H1 (cell line): ENCODE results near the gene STK11IP. TPM values are rescaled to one million over a fixed set of nuclear protein-coding genes. Genes with fewer than 3 reads are reported as not detected.

ENCODE experiments used
- CTCF ChIA-PET: fragments of 300-600 bp; sonication (Branson Sonifier 250); formaldehyde crosslinking; loops from one replicate; lab custom pipeline; 2021; ENCODE audit not compliant: partially characterized antibody; lab: Charles Lee
- POLR2A ChIA-PET: fragments of 300-600 bp; sonication (Branson Sonifier 250); formaldehyde crosslinking; loops from one replicate; lab custom pipeline; 2021; ENCODE audit warnings: inconsistent platforms; ENCODE audit not compliant: partially characterized antibody; lab: Charles Lee
- DNase-seq, 2 experiments: peaks; one replicate each; pipeline versions ENCODE4 v3.0.0 to v3.0.0-alpha.2; 2010 to 2022; ENCODE audit warnings: low spot score in 2 of 2, low read depth in 1 of 2, mixed read lengths in 1 of 2
- FAIRE-seq: peaks from 2 replicates; lab custom pipeline; 2011; peaks lifted over from hg19 to GRCh38; lab: Jason Lieb, UNC
- H2AFZ ChIP-seq: 2 replicates; pipeline ENCODE4 v1.8.1; 2012; ENCODE audit warnings: low read length, inconsistent platforms
- H2AK5ac ChIP-seq: 2 replicates; pipeline ENCODE4 v1.6.1; 2013; ENCODE audit warnings: low read depth, low read length
- H2BK120ac ChIP-seq: replicated peaks from 2 replicates; pipeline ENCODE3; 2013; ENCODE audit warnings: low read depth, low read length, inconsistent platforms
- H2BK12ac ChIP-seq: 2 replicates; pipeline ENCODE4 v1.6.1; 2013; ENCODE audit warnings: low read depth, low read length
- H2BK15ac ChIP-seq: 2 replicates; pipeline ENCODE4 v1.6.1; 2013; ENCODE audit warnings: low read length
- H2BK20ac ChIP-seq: 2 replicates; pipeline ENCODE4 v1.6.1; 2013; ENCODE audit warnings: low read length
- H2BK5ac ChIP-seq: 2 replicates; pipeline ENCODE4 v1.6.1; 2013; ENCODE audit warnings: low read depth, low read length
- H3K14ac ChIP-seq: 2 replicates; pipeline ENCODE4 v1.6.1; 2013; ENCODE audit warnings: inconsistent platforms; ENCODE audit not compliant: insufficient read length
- H3K18ac ChIP-seq: 2 replicates; pipeline ENCODE4 v1.6.1; 2013; ENCODE audit warnings: low read length; ENCODE audit errors: extremely low read depth
- H3K23ac ChIP-seq: 2 replicates; pipeline ENCODE4 v1.6.1; 2013; ENCODE audit warnings: inconsistent platforms; ENCODE audit not compliant: insufficient read length
- H3K23me2 ChIP-seq: 2 replicates; pipeline ENCODE4 v1.6.1; 2013; ENCODE audit warnings: low read depth, low read length
- H3K27ac ChIP-seq: 2 replicates; pipeline ENCODE4 v1.6.1; 2011; ENCODE audit warnings: low read depth, low read length, inconsistent platforms
- H3K27me3 ChIP-seq, 4 experiments: replicated peaks in 1 of 4; 1 replicate in 1 of 4; 2 replicates in 3 of 4; pipeline versions ENCODE4 v1.6.1 to v1.8.1; 2011 to 2013; ENCODE audit warnings: low read length in 3 of 4, mild to moderate bottlenecking in 3 of 4, inconsistent platforms in 2 of 4, mixed read lengths in 2 of 4, moderate library complexity in 1 of 4; ENCODE audit not compliant: control insufficient read depth in 3 of 4, insufficient read depth in 3 of 4; ENCODE audit errors: extremely low read depth in 1 of 4
- H3K36me3 ChIP-seq, 4 experiments: 2 replicates each; pipeline versions ENCODE4 v1.6.1 to v1.8.1; 2011 to 2013; ENCODE audit warnings: mild to moderate bottlenecking in 4 of 4, low read length in 3 of 4, moderate library complexity in 2 of 4, control low read depth in 1 of 4, inconsistent platforms in 1 of 4; ENCODE audit not compliant: insufficient read depth in 4 of 4, control insufficient read depth in 2 of 4
- H3K4ac ChIP-seq: replicated peaks from 2 replicates; pipeline ENCODE3; 2013; ENCODE audit warnings: low read length, low read depth, mixed read lengths, inconsistent platforms; ENCODE audit not compliant: insufficient read length
- H3K4me1 ChIP-seq, 4 experiments: replicated peaks in 1 of 4; 1 replicate in 1 of 4; 2 replicates in 3 of 4; pipeline versions ENCODE4 v1.6.1 to v1.8.1; 2011 to 2013; ENCODE audit warnings: low read length in 3 of 4, inconsistent platforms in 2 of 4, mixed read lengths in 1 of 4; ENCODE audit not compliant: insufficient read depth in 4 of 4, control insufficient read depth in 3 of 4
- H3K4me2 ChIP-seq, 2 experiments: 2 replicates each; pipeline versions ENCODE4 v1.6.1 to v1.8.1; 2011 to 2013; ENCODE audit warnings: low read depth in 2 of 2, low read length in 2 of 2, control low read depth in 1 of 2, inconsistent platforms in 1 of 2, mild to moderate bottlenecking in 1 of 2; ENCODE audit not compliant: insufficient read depth in 1 of 2
- H3K4me3 ChIP-seq, 4 experiments: fragments of 200-600, 300-600 bp in 1 of 4; sonication (generic), shearing (Covaris generic), sonication (Bioruptor Twin) in 1 of 4; 2 replicates each; pipeline versions ENCODE4 v1.5.1 to v1.8.1; 2011 to 2016; ENCODE audit warnings: low read length in 4 of 4, low read depth in 3 of 4, control low read depth in 2 of 4, inconsistent platforms in 2 of 4, mild to moderate bottlenecking in 2 of 4, mixed read lengths in 1 of 4, moderate library complexity in 1 of 4; ENCODE audit not compliant: insufficient read depth in 2 of 4; ENCODE audit errors: extremely low read depth in 1 of 4
- H3K56ac ChIP-seq: replicated peaks from 2 replicates; pipeline ENCODE3; 2013; ENCODE audit warnings: low read depth, mild to moderate bottlenecking, mixed read lengths, low read length, inconsistent platforms; ENCODE audit not compliant: insufficient read length
- H3K79me1 ChIP-seq: 2 replicates; pipeline ENCODE4 v1.6.1; 2013; ENCODE audit warnings: low read depth, low read length, control low read depth
- H3K79me2 ChIP-seq, 2 experiments: 2 replicates each; pipeline versions ENCODE4 v1.6.1 to v1.8.1; 2012 to 2013; ENCODE audit warnings: low read length in 2 of 2, mild to moderate bottlenecking in 2 of 2, inconsistent platforms in 1 of 2; ENCODE audit not compliant: insufficient read depth in 2 of 2, control insufficient read depth in 1 of 2
- H3K9ac ChIP-seq, 4 experiments: replicated peaks in 1 of 4; 1 replicate in 1 of 4; 2 replicates in 3 of 4; pipeline versions ENCODE4 v1.6.1 to v1.8.1; 2011 to 2013; ENCODE audit warnings: low read depth in 3 of 4, low read length in 3 of 4, control low read depth in 2 of 4, mild to moderate bottlenecking in 2 of 4, moderate library complexity in 2 of 4, inconsistent platforms in 1 of 4; ENCODE audit errors: extremely low read depth in 1 of 4
- H3K9me3 ChIP-seq, 2 experiments: 2 replicates each; pipeline versions ENCODE4 v1.6.1 to v1.8.1; 2012 to 2013; ENCODE audit warnings: mild to moderate bottlenecking in 2 of 2, moderate library complexity in 2 of 2, control low read depth in 1 of 2, inconsistent platforms in 1 of 2, low read depth in 1 of 2, low read length in 1 of 2, mixed read lengths in 1 of 2; ENCODE audit not compliant: insufficient read depth in 2 of 2
- H4K20me1 ChIP-seq, 2 experiments: replicated peaks in 1 of 2; 2 replicates each; pipeline versions ENCODE3 to v1.8.1; 2011 to 2013; ENCODE audit warnings: inconsistent platforms in 2 of 2, low read length in 2 of 2, mild to moderate bottlenecking in 1 of 2; ENCODE audit not compliant: insufficient read depth in 2 of 2, control insufficient read depth in 1 of 2
- H4K5ac ChIP-seq: 2 replicates; pipeline ENCODE4 v1.6.1; 2013; ENCODE audit warnings: low read length, low read depth, mixed read lengths, inconsistent platforms; ENCODE audit not compliant: insufficient read length
- H4K8ac ChIP-seq: 2 replicates; pipeline ENCODE4 v1.8.0; 2013; ENCODE audit warnings: mild to moderate bottlenecking, moderate library complexity, low read length, inconsistent platforms; ENCODE audit not compliant: insufficient read depth; ENCODE audit errors: extremely low read depth
- H4K91ac ChIP-seq: replicated peaks from 2 replicates; pipeline ENCODE3; 2013; ENCODE audit warnings: low read length, mixed read lengths, inconsistent platforms; ENCODE audit not compliant: insufficient read length
- CTBP2 ChIP-seq: IDR thresholded peaks from 2 replicates; pipeline ENCODE4 v1.7.0; 2011; ENCODE audit warnings: borderline replicate concordance, mild to moderate bottlenecking, moderate library complexity, mixed read lengths, low read length; ENCODE audit not compliant: insufficient read depth, insufficient read length
- NANOG ChIP-seq: IDR thresholded peaks from 2 replicates; pipeline ENCODE4 v1.6.1; 2011; ENCODE audit warnings: low read length, low read depth, mild to moderate bottlenecking, inconsistent platforms; ENCODE audit not compliant: insufficient read depth, poor library complexity, severe bottlenecking
- RFX5 ChIP-seq: IDR thresholded peaks from 2 replicates; pipeline ENCODE4 v1.6.1; 2011; ENCODE audit warnings: low read depth, low read length, improper control_type of control experiment, borderline replicate concordance
- SIRT6 ChIP-seq: IDR thresholded peaks from one replicate; pipeline ENCODE4 v1.7.1; 2012; ENCODE audit warnings: low read length, inconsistent platforms
- SUZ12 ChIP-seq: fragments of 200-600 bp; sonication (generic); IDR thresholded peaks from 2 replicates; pipeline ENCODE4 v1.6.1; 2012; ENCODE audit warnings: mild to moderate bottlenecking, inconsistent platforms, low read length, moderate library complexity, mixed read lengths
- TAF1 ChIP-seq: IDR thresholded peaks from 2 replicates; pipeline ENCODE4 v1.6.1; 2011; ENCODE audit warnings: mild to moderate bottlenecking, low read depth, low read length
- WGBS, 2 experiments: shearing (Covaris generic) in 1 of 2; methylation state at CpG; one replicate each; pipeline versions ENCODE4 v1.1.6 to v1.1.7; 2013 to 2015; ENCODE audit warnings: low lambda C conversion rate in 2 of 2, mixed read lengths in 2 of 2, inconsistent platforms in 1 of 2, low coverage in 1 of 2, missing lambda C conversion rate in 1 of 2; ENCODE audit not compliant: insufficient replicate concordance in 2 of 2, insufficient coverage in 1 of 2, insufficient read length in 1 of 2; ENCODE audit errors: extremely low coverage in 1 of 2, missing lambda C conversion rate in 1 of 2; 5-methylcytosine and 5-hydroxymethylcytosine counted together
- polyA plus RNA-seq, 7 experiments: library from polyadenylated mRNA; depleted of rRNA in 3 of 7; stranded (reverse) in 5 of 7; unstranded in 2 of 7; fragments of >200 nt in 5 of 7; fragments of 200-250 nt in 2 of 7; gene quantifications; 1 replicate in 5 of 7; 2 replicates in 1 of 7; 4 replicates in 1 of 7; pipeline versions ENCODE4 v1.2.1 to v1.2.3, GENCODE V29; 2011 to 2013; ENCODE audit warnings: missing spikeins in 2 of 7, mixed read lengths in 2 of 7
- total RNA-seq: library from RNA; stranded (reverse); fragmentation: NEBNext Ultra II Directional; extraction: Animal tissue kit (Norgen Biotek cat#: 25700); gene quantifications from 2 replicates; pipeline ENCODE4 v1.2.1, GENCODE V29; 2021

Gene STK11IP
- total and polyA plus RNA-seq, 2 of the 8 experiments (the other 6 are each of a cell fraction or from before 2014, with no cell fraction given): 18.5 to 29.6 TPM

DNA sequence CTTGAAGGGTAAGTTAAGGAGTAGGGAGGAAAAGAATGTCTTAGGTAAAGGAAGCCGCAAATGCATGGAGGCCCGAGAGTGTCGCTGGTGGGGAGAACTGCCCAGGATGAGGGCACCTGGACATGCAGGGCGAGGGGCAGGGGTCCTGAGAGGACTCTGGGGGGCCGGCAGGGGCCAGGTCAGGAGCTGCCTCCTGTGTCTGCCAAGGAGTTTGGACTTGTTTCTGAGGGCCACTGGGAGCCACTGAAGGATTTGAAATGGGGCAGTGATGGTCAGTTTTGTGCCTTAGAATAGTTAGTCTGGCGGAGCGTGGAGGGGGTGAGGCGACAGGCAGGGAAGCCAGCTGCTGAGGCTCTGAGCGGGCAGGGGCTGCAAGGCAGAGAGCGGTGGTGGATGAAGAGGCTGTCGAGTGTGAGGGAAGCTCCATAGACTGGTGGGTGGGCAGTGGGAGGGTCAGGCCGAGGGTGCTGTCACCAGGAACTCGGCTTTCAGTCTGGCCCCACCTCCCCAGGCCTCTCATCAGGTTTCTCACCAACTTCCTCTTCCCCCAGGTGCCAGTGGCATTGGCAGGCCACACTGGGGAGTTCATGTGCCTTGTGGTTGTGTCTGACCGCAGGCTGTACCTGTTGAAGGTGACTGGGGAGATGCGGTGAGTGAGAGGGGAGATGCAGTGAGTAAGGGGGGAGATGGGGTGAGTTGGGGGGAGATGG, 15.1 kb downstream of the STK11IP start:
- Histone ChIP-seq H3K9me3 (no peaks in the 10 kb centered on the region), H3K23ac (no peak overlapping the region), H2BK5ac (no peak overlapping the region), H4K8ac (no peak overlapping the region), H2BK20ac (no peak overlapping the region), H2BK15ac (no peak overlapping the region), H4K20me1 (peaks cover 0 to 3% of the 10 kb centered on the region in 2 experiments), H3K14ac (no peak overlapping the region), H2BK120ac (no peak overlapping the region), H3K27me3 (no peaks in the 10 kb centered on the region), H2AK5ac (no peak overlapping the region), H4K91ac (no peak overlapping the region), H3K23me2 (no peaks in the 10 kb centered on the region), H2AFZ (no peak overlapping the region), H3K36me3 (peaks cover 0 to 6% (median 2%) of the 10 kb centered on the region in 4 experiments; a peak in 5 of 8 replicates), H3K9ac (no peak overlapping the region), H3K27ac (no peak overlapping the region), H4K5ac (no peak overlapping the region), H3K4me3 (no peak overlapping the region), H3K79me1 (no peaks in the 10 kb centered on the region; the same call in 1 of the 2 replicates), H3K56ac (no peak overlapping the region), H2BK12ac (no peak overlapping the region), H3K4ac (no peak overlapping the region), H3K79me2 (no peaks in the 10 kb centered on the region), H3K4me2 (no peak overlapping the region), H3K18ac (no peak overlapping the region), H3K4me1 (no peaks in the 10 kb centered on the region; a peak in 1 of 7 replicates)
- no peak for DNase-seq
- TF ChIP-seq SUZ12 (no peak), SIRT6 (no peak), NANOG (no peak), RFX5 (no peak), TAF1 (no peak), CTBP2 (no peak)
- no peak for FAIRE-seq
- POLR2A ChIA-PET: interaction anchor here (1.0 to 2.1 kb wide), 7 partner anchors 10 to 62 kb away, joined by 3 to 6 read pairs (median 4); partner anchors contain the start of genes INHA, OBSL1 and STK11IP
- CTCF ChIA-PET: interaction anchor here (0.7 to 18.7 kb wide), 8 partner anchors 10 to 118 kb away, joined by 3 to 356 read pairs (median 4); partner anchors contain the start of gene SLC4A3
- 86% methylated on average over 13 of the region's 15 CpGs; no CpG with 5 or more reads in 1 of the 2 experiments for WGBS, 2 experiments
